Tibial nerve (tissue), 4 donors: ENCODE data around the gene MIF4GD.

Experiments
- CTCF ChIP-seq, 5 experiments: fragments of 200-600 bp in 3 of 5; fragments of 450-650 bp in 2 of 5; sonication (generic) in 3 of 5; IDR thresholded peaks; one replicate each; pipeline ENCODE4 v1.5.1; 2016 to 2019; ENCODE audit warnings: antibody characterized with exemption in 5 of 5, mild to moderate bottlenecking in 3 of 5, moderate library complexity in 2 of 5
- EP300 ChIP-seq, 2 donors: sonication (generic); formaldehyde crosslinking; IDR thresholded peaks; one replicate each; pipeline ENCODE4 v1.6.1; 2017; ENCODE audit warnings: antibody characterized with exemption in 2 of 2, mild to moderate bottlenecking in 1 of 2
- POLR2A ChIP-seq, 2 donors: fragments of 450-650 bp; IDR thresholded peaks; one replicate each; pipeline ENCODE4 v1.6.1; 2017; ENCODE audit warnings: antibody characterized with exemption in 2 of 2, mild to moderate bottlenecking in 2 of 2, moderate library complexity in 2 of 2

DNA sequence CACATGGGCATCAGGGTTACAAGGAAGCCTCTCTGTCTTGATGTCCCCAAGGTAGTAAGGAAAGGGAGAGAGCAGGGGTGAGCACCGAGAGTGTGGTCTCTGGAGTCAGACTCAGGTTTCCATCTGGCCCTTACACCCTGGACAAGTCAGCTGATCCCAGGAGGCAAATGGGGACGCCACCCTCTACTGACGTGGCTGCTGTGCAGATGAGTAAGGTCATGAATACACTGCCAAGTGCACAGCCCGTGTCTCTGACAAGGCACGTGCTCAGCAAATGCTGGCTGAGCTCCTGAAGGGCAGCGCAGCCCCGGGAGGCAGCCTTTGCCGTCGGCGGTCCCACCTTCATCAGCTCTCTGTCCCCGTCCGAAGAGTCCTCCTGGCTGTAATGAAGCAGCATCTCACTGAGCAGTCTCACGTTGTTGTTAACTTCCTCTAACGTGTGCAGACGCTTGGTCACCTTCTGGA is 29.0 kb downstream of the MIF4GD start:
- TF ChIP-seq CTCF (IDR thresholded peaks at IDR 0.05) (no peak), EP300 (IDR thresholded peaks at IDR 0.05) (peak in 1 of 2 donors; percentile 23), POLR2A (IDR thresholded peaks at IDR 0.05) (no peak)
